ENCODE results near the gene FBXO39. TPM values are rescaled to one million over a fixed set of nuclear protein-coding genes. Genes with fewer than 3 reads are reported as not detected.

The FBXO39 gene
- polyA plus RNA-seq, 3 donors = 0.12 TPM; not detected in 2

- no peak for DNase-seq
- WGBS (ENCODE audit: insufficient coverage) = 100% methylated on average over 1 of the region's 2 CpGs
- no peak overlapping the region for H3K27ac ChIP-seq (ENCODE audit: low read depth in 1 of 2, low read length in 2 of 2)
- H3K36me3 ChIP-seq (replicated peaks in 1 of 2; ENCODE audit: control insufficient read depth in 1 of 2, insufficient read depth in 2 of 2, low read length in 2 of 2) = peaks cover 44 to 52% of the 10 kb centered on the region in 2 donors
- TF ChIP-seq, protein P1, sequence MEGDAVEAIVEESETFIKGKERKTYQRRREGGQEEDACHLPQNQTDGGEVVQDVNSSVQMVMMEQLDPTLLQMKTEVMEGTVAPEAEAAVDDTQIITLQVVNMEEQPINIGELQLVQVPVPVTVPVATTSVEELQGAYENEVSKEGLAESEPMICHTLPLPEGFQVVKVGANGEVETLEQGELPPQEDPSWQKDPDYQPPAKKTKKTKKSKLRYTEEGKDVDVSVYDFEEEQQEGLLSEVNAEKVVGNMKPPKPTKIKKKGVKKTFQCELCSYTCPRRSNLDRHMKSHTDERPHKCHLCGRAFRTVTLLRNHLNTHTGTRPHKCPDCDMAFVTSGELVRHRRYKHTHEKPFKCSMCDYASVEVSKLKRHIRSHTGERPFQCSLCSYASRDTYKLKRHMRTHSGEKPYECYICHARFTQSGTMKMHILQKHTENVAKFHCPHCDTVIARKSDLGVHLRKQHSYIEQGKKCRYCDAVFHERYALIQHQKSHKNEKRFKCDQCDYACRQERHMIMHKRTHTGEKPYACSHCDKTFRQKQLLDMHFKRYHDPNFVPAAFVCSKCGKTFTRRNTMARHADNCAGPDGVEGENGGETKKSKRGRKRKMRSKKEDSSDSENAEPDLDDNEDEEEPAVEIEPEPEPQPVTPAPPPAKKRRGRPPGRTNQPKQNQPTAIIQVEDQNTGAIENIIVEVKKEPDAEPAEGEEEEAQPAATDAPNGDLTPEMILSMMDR (IDR thresholded peaks at IDR 0.05) = no peak
- Mint-ChIP-seq H3K36me3 (peaks cover 50 to 53% of the 10 kb centered on the region in 2 donors), H3K27ac (peak overlapping the region in 4 of 7 donors; percentile 23 to 95 (median 64)), H3K4me3 (peak overlapping the region in 1 of 2 donors; percentile 81), H3K9me3 (no peaks in the 10 kb centered on the region), H3K27me3 (ENCODE audit: low read depth in 3 of 3) (peaks cover 0 to 3% (median 2%) of the 10 kb centered on the region in 3 donors), H3K4me1 (peaks cover 45% of the 10 kb centered on the region)
- no peak overlapping the region for H2AFZ ChIP-seq (ENCODE audit: insufficient read depth, low read depth, low read length, poor library complexity, severe bottlenecking)
- H3K79me2 ChIP-seq (ENCODE audit: insufficient read depth, low read length) = peaks cover 25% of the 10 kb centered on the region
- H3K4me2 ChIP-seq (replicated peaks; ENCODE audit: extremely low read depth, low read length, poor library complexity, severe bottlenecking) = no peak overlapping the region
- peaks cover 43% of the 10 kb centered on the region for H4K20me1 ChIP-seq (ENCODE audit: insufficient read depth, low read length)
- no peaks in the 10 kb centered on the region for H3K27me3 ChIP-seq (ENCODE audit: control insufficient read depth in 2 of 2, insufficient read depth in 2 of 2, low read length in 2 of 2)
- peaks cover 34 to 38% of the 10 kb centered on the region in 2 donors for H3K4me1 ChIP-seq (ENCODE audit: control insufficient read depth in 1 of 2, insufficient read depth in 2 of 2, low read length in 2 of 2)
- intact Hi-C loops (cut with micrococcal nuclease) = no loop called here
- no peaks in the 10 kb centered on the region for H3K9me3 ChIP-seq (replicated peaks in 1 of 2; ENCODE audit: control insufficient read depth in 1 of 2, insufficient read depth in 1 of 2, low read length in 2 of 2)
- H3K9ac ChIP-seq (ENCODE audit: insufficient read depth, low read length, poor library complexity, severe bottlenecking) = no peak overlapping the region
- no peak overlapping the region for H3K4me3 ChIP-seq (replicated peaks in 1 of 3; ENCODE audit: low read depth in 2 of 3, low read length in 3 of 3)
Observed at GRCh38 chr17:6757747-6758146, 18.3 kb upstream of the FBXO39 start.

- H3K9me3 ChIP-seq (replicated peaks in 1 of 2; ENCODE audit: control insufficient read depth in 1 of 2, insufficient read depth in 1 of 2, low read length in 2 of 2) = peaks cover 0 to 14% of the 10 kb centered on the region in 2 donors
- peaks cover 58% of the 10 kb centered on the region for H4K20me1 ChIP-seq (ENCODE audit: insufficient read depth, low read length)
- peaks cover 0 to 2% (median 0%) of the 10 kb centered on the region in 3 donors for H3K27me3 Mint-ChIP-seq (ENCODE audit: low read depth in 3 of 3)
- H2AFZ ChIP-seq (ENCODE audit: insufficient read depth, low read depth, low read length, poor library complexity, severe bottlenecking) = no peak overlapping the region
- no peak overlapping the region for H3K27ac ChIP-seq (ENCODE audit: low read depth in 1 of 2, low read length in 2 of 2)
- H3K36me3 Mint-ChIP-seq = peaks cover 86 to 93% of the 10 kb centered on the region in 2 donors
- WGBS (ENCODE audit: insufficient coverage) = 95% methylated on average over 6 of the region's 8 CpGs
- peaks cover 6 to 17% (median 8%) of the 10 kb centered on the region in 7 donors for H3K9me3 Mint-ChIP-seq
- no peak overlapping the region for H3K4me3 ChIP-seq (replicated peaks in 1 of 3; ENCODE audit: low read depth in 2 of 3, low read length in 3 of 3)
- peaks cover 15% of the 10 kb centered on the region for H3K79me2 ChIP-seq (ENCODE audit: insufficient read depth, low read length)
- DNase-seq = no peak
- H3K4me2 ChIP-seq (replicated peaks; ENCODE audit: extremely low read depth, low read length, poor library complexity, severe bottlenecking) = no peak overlapping the region
- H3K4me1 ChIP-seq (ENCODE audit: control insufficient read depth in 1 of 2, insufficient read depth in 2 of 2, low read length in 2 of 2) = peaks cover 11 to 13% of the 10 kb centered on the region in 2 donors
- H3K27ac Mint-ChIP-seq = peak overlapping the region in 1 of 7 donors; percentile 1
- no peak overlapping the region for H3K4me3 Mint-ChIP-seq
- TF ChIP-seq, protein P1 (IDR thresholded peaks at IDR 0.05) = no peak
- peaks cover 19% of the 10 kb centered on the region for H3K4me1 Mint-ChIP-seq
- no peaks in the 10 kb centered on the region for H3K27me3 ChIP-seq (ENCODE audit: control insufficient read depth in 2 of 2, insufficient read depth in 2 of 2, low read length in 2 of 2)
- H3K9ac ChIP-seq (ENCODE audit: insufficient read depth, low read length, poor library complexity, severe bottlenecking) = no peak overlapping the region
- peaks cover 81 to 91% of the 10 kb centered on the region in 2 donors for H3K36me3 ChIP-seq (replicated peaks in 1 of 2; ENCODE audit: control insufficient read depth in 1 of 2, insufficient read depth in 2 of 2, low read length in 2 of 2)
- intact Hi-C loops (cut with micrococcal nuclease) = no loop called here
Observed at GRCh38 chr17:6761779-6762178, 14.2 kb upstream of the FBXO39 start.
